Measurements from ENCODE around the gene KIF1A. TPM values are rescaled to one million over a fixed set of nuclear protein-coding genes. Genes with fewer than 3 reads are reported as not detected.

The KIF1A gene
- total and polyA plus RNA-seq, 2 donors from 2014 or later = 0.54 to 0.58 TPM

- Histone ChIP-seq H3K27ac (ENCODE audit: low read depth in 2 of 2, low read length in 2 of 2) (no peak overlapping the region), H3K4me3 (ENCODE audit: low read length in 3 of 3) (no peak overlapping the region), H3K27me3 (ENCODE audit: control insufficient read depth, insufficient read depth, low read length) (no peaks in the 10 kb centered on the region), H3K9me3 (ENCODE audit: control insufficient read depth in 2 of 3, insufficient read depth in 1 of 3, low read length in 3 of 3) (no peaks in the 10 kb centered on the region), H3K4me1 (ENCODE audit: control insufficient read depth in 2 of 3, insufficient read depth in 2 of 3, low read depth in 1 of 3, low read length in 3 of 3) (no peaks in the 10 kb centered on the region), H3K9ac (ENCODE audit: low read length in 3 of 3) (no peak overlapping the region), H3K36me3 (ENCODE audit: control insufficient read depth in 2 of 3, insufficient read depth in 3 of 3, low read length in 3 of 3) (no peaks in the 10 kb centered on the region)
- no peak for FAIRE-seq
- no peak for TF ChIP-seq CTCF (IDR thresholded peaks at IDR 0.05; ENCODE audit: borderline replicate concordance, extremely low read depth, insufficient read depth)
- intact Hi-C loops (cut with DNase I) = no loop called here
- no peak for DNase-seq
These were observed 93.1 kb downstream of the KIF1A start for GRCh38 chr2:240726876-240727275.

GRCh38 chr2:240725671-240726070, 94.3 kb downstream of the KIF1A start:
- H3K36me3 ChIP-seq (ENCODE audit: control insufficient read depth in 2 of 3, insufficient read depth in 3 of 3, low read length in 3 of 3) = no peaks in the 10 kb centered on the region
- H3K27ac ChIP-seq (ENCODE audit: low read depth in 2 of 2, low read length in 2 of 2) = no peak overlapping the region
- H3K4me3 ChIP-seq (ENCODE audit: low read length in 3 of 3) = no peak overlapping the region
- H3K4me1 ChIP-seq (ENCODE audit: control insufficient read depth in 2 of 3, insufficient read depth in 2 of 3, low read depth in 1 of 3, low read length in 3 of 3) = no peaks in the 10 kb centered on the region
- intact Hi-C loops (cut with DNase I) = no loop called here
- H3K9me3 ChIP-seq (ENCODE audit: control insufficient read depth in 2 of 3, insufficient read depth in 1 of 3, low read length in 3 of 3) = no peaks in the 10 kb centered on the region
- H3K9ac ChIP-seq (ENCODE audit: low read length in 3 of 3) = no peak overlapping the region
- FAIRE-seq (no peak), DNase-seq (no peak)
- TF ChIP-seq CTCF (IDR thresholded peaks at IDR 0.05; ENCODE audit: borderline replicate concordance, extremely low read depth, insufficient read depth) = no peak
- no peaks in the 10 kb centered on the region for H3K27me3 ChIP-seq (ENCODE audit: control insufficient read depth, insufficient read depth, low read length)

GRCh38 chr2:240725266-240725665, 94.8 kb downstream of the KIF1A start:
- no peaks in the 10 kb centered on the region for H3K27me3 ChIP-seq (ENCODE audit: control insufficient read depth, insufficient read depth, low read length)
- DNase-seq (no peak), FAIRE-seq (no peak)
- no peak overlapping the region for H3K9ac ChIP-seq (ENCODE audit: low read length in 3 of 3)
- TF ChIP-seq CTCF (IDR thresholded peaks at IDR 0.05; ENCODE audit: borderline replicate concordance, extremely low read depth, insufficient read depth) = no peak
- no peak overlapping the region for H3K27ac ChIP-seq (ENCODE audit: low read depth in 2 of 2, low read length in 2 of 2)
- no peaks in the 10 kb centered on the region for H3K9me3 ChIP-seq (ENCODE audit: control insufficient read depth in 2 of 3, insufficient read depth in 1 of 3, low read length in 3 of 3)
- H3K36me3 ChIP-seq (ENCODE audit: control insufficient read depth in 2 of 3, insufficient read depth in 3 of 3, low read length in 3 of 3) = no peaks in the 10 kb centered on the region
- no peak overlapping the region for H3K4me3 ChIP-seq (ENCODE audit: low read length in 3 of 3)
- intact Hi-C loops (cut with DNase I) = no loop called here
- H3K4me1 ChIP-seq (ENCODE audit: control insufficient read depth in 2 of 3, insufficient read depth in 2 of 3, low read depth in 1 of 3, low read length in 3 of 3) = no peaks in the 10 kb centered on the region

GRCh38 chr2:240724431-240724830, 95.6 kb downstream of the KIF1A start:
- DNase-seq (no peak), FAIRE-seq (no peak)
- Histone ChIP-seq H3K27ac (ENCODE audit: low read depth in 2 of 2, low read length in 2 of 2) (no peak overlapping the region), H3K9me3 (ENCODE audit: control insufficient read depth in 2 of 3, insufficient read depth in 1 of 3, low read length in 3 of 3) (no peaks in the 10 kb centered on the region), H3K27me3 (ENCODE audit: control insufficient read depth, insufficient read depth, low read length) (no peaks in the 10 kb centered on the region), H3K4me3 (ENCODE audit: low read length in 3 of 3) (no peak overlapping the region), H3K9ac (ENCODE audit: low read length in 3 of 3) (no peak overlapping the region), H3K36me3 (ENCODE audit: control insufficient read depth in 2 of 3, insufficient read depth in 3 of 3, low read length in 3 of 3) (no peaks in the 10 kb centered on the region), H3K4me1 (ENCODE audit: control insufficient read depth in 2 of 3, insufficient read depth in 2 of 3, low read depth in 1 of 3, low read length in 3 of 3) (no peaks in the 10 kb centered on the region)
- no peak for TF ChIP-seq CTCF (IDR thresholded peaks at IDR 0.05; ENCODE audit: borderline replicate concordance, extremely low read depth, insufficient read depth)
- intact Hi-C loops (cut with DNase I) = no loop called here
